ENCODE results near the gene KLF15. TPM values are rescaled to one million over a fixed set of nuclear protein-coding genes. Genes with fewer than 3 reads are reported as not detected.

The KLF15 gene
- total RNA-seq (ENCODE audit: insufficient read depth, low replicate concordance), result 1.7 TPM

DNA sequence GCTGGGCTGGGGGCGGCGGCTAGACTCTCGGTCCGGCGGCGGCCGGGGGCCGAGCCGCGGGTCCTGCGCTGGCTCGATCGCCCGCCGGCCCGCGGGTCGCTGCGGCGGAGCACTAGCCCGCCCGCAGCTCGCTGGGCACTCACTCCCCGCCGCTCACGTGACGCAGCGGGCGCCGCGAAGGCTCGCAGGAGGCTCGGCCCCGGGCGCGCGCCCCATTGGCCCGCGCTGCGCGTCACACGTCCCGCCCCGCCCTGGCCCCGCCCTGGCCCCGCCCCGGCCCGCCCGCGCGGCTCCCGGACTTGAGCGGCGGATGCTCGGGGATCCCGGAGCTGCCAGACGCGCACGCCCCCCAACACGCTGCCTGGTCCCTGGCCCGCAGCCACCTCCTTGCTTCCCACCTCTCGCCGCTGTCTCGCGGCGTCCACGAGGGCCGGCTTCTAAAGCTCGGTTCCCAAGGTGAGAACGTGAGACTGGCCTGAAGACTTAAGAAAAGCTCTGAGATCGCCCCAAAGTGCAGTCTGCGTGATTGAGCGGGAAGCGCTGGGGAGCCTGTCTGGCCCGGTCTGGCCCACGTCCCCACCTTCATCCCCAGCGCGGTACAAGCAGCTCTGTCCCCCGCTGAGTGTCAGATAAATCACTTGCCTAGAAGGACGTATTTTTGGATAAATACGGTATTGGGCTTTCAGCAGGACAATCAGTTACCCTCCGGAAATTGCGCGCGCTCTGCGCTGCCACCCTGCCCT, at the start of gene KLF15:
Gene KLF15, minus strand, starts transcription at position 114 of the 743 bp plus-strand sequence. CDS start 4,486 bp downstream, outside the sequence.
- peak; percentile 79 for DNase-seq (ENCODE audit: low spot score)

DNA sequence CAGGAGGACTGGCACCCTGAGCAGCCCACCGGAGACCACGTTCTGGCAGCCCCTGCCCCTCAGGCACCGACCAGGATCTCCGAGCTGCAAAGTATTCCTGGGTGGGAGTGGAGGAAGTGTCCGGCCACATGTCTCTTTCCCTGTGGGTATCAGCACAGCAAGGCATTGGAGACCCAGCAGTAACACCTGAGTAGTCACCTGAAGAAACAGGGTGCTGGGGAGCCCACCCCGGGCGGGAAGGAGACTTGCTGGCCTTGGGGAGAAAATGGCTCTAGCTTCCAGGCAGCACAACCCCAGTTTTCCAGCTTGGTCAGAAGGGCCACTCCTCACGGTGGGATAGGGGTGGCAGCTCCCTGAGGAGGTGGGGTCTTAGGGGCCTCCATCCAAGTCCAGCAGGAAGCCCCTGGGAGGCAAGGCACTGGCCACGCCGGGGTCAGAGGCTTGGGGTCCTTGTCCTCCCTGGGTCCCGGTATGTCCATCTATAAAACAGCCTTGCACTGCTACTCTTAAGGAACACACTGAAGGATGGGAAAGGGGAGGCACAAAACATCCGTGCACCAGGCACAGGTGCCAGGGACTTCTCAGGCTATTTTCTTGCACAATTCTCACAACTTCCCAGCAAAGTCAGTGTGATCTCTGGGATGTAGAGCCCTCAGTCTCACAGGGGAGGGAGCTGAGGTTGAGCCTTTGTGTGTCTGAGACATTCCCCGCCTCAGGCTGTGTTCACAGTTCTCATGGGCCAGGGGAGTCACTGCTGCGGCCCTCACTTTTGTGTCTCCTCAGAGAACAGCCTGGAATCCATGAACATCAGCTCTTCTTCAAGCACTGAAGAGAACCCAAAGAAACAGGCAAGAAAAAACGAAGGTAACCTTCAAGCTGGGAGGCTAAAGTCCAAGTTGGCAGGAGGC, 49.4 kb upstream of the KLF15 start:
- no peak for DNase-seq (ENCODE audit: low spot score)

DNA sequence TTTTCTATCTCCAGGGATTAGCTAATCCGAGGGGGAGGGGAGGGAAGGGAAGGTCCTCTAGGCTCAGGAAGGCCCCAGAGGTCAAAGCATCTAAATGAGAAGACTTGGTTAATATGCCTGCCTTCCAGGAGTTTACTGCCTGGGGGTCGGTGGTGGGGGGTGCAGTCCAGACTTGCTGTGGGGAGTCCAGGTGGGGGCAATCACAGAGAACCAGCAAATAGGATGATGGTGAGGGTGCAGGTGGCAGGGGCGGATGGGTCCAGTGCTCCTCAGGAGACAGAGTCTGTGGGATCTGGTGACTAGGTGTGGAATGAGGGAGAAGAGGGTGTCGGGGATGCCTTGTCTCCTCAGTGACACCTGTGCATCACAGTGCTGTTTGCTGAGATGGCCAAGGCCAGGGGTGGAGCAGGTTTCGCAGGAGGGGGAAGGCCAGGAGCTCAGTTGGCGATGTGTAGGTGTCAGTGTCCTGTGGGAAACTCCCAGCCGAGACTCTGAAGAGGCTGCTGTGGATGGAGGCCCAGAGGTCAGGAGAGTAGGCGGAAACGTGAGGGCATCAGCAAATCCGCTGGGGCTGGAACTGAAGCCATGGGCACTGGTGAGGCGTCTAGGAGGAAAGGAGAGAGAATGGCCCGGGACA, 45.6 kb upstream of the KLF15 start:
- no peak for DNase-seq (ENCODE audit: low spot score)

DNA sequence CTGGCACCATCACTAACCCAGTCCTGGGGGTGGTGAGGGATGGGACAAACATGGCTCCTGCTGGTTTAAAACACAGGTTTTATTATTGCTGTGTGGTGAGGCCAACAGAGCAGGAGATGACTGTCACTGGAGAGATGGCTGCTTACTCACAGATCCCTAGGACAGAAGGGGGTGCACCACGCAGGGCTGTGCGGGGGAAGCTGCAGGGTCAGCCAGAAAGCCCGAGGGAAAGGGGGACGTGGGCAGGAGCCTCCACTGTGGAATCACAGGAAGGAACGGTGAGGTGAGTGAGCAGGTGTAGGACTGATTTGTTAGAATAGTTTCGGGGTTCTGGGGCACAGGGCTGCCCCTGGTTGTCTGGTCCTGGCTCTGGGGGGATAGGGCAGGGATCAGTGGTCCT, 45.0 kb upstream of the KLF15 start:
- DNase-seq (ENCODE audit: low spot score), result no peak

- no peak for DNase-seq (ENCODE audit: low spot score)
Measured at GRCh38 chr3:126401611-126402160, 44.5 kb upstream of the KLF15 start.

DNA sequence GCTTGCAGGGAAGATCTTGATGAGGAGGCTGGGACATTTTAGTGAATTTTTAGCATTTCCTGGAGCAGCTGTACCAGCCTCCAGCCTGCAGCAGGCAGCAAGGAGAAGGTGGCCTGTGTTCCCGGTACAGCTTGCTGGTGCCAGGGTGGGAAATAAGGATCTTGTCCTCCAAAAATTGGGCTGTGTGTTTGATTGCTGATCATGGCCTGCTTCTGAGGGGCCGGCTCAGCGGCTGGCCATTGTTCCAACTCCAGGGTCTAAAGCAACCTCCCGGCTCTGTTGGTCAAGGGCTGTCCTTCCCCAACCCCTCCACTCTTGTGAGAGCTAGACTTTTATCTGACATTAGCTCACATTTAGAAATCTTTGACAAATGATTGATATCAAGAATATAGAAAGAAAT, 42.5 kb upstream of the KLF15 start:
- no peak for DNase-seq (ENCODE audit: low spot score)

- DNase-seq (ENCODE audit: low spot score), result no peak
Measured at GRCh38 chr3:126399351-126399735, 42.1 kb upstream of the KLF15 start.

- DNase-seq (ENCODE audit: low spot score), result no peak
Measured at GRCh38 chr3:126398423-126399350, 41.5 kb upstream of the KLF15 start.

GRCh38 chr3:126397610-126398422, 40.6 kb upstream of the KLF15 start:
- no peak for DNase-seq (ENCODE audit: low spot score)

DNA sequence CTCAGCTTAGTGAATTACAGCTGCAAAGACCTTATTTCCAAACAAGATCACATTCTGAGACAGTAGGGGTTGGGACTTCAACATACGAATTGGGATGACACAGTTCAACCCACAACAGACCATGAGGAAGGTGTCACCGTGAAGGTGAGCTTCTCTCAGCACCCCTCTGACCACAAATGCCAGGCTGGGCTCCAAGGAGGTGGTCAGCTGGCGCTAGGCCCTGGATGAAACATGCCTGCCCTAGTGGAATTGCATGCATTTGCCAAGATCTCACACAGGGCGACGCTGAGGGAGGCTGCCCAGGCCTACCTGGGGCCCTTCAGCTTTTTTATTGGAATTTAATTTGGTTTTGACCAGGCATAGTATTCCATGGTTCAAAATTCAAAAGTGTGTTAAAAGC, 39.3 kb upstream of the KLF15 start:
- DNase-seq (ENCODE audit: low spot score), result no peak

DNA sequence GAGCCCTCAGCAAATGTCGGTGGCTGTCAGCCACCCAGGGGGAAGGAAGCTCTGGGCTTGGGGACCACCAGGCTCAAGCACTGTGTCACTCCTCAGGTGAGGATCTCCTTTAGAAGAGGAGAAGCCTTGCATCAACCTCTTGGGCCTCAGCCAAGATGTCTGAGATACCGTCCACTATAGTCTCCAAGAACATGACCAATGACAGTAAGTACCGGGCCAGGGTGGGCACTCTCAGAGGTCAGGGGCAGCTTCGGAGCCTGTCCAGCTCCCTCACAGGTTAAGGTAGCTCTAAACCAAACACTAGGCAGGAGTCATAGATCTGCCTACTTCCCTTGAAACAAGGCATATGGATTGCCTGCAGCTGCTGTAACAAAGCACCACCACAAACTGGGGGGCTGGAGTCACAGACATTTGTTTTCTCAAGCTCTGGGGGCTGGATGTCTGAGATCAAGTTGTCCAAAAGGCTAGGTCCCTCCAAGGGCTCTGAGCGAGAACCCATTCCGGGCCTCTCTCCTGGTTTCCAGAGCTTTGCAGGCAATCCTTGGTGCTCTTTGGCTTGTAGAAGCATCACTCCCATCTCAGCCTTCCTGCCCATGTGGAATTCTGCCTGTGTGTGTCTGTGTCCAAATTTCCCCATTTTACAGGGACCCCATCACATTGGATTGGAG, 38.8 kb upstream of the KLF15 start:
- DNase-seq (ENCODE audit: low spot score), result no peak

DNA sequence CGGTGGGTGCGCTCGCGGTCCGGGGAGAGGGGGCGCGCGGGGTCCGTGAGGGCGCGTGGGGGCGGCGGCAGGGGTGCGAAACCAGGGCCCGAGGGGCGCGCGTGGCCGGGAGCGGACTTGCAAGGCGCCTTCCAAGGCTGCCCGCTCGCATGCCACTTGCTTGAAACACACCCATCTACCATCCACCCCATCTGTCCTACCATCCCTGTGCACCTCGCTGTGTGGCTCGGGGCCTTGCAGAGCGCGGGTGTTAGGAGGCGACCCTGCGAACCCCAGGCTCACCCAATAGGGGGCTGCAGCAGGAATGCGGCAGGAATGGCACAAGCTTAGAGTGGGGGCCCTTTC, 37.7 kb upstream of the KLF15 start:
- DNase-seq (ENCODE audit: low spot score), result no peak

DNA sequence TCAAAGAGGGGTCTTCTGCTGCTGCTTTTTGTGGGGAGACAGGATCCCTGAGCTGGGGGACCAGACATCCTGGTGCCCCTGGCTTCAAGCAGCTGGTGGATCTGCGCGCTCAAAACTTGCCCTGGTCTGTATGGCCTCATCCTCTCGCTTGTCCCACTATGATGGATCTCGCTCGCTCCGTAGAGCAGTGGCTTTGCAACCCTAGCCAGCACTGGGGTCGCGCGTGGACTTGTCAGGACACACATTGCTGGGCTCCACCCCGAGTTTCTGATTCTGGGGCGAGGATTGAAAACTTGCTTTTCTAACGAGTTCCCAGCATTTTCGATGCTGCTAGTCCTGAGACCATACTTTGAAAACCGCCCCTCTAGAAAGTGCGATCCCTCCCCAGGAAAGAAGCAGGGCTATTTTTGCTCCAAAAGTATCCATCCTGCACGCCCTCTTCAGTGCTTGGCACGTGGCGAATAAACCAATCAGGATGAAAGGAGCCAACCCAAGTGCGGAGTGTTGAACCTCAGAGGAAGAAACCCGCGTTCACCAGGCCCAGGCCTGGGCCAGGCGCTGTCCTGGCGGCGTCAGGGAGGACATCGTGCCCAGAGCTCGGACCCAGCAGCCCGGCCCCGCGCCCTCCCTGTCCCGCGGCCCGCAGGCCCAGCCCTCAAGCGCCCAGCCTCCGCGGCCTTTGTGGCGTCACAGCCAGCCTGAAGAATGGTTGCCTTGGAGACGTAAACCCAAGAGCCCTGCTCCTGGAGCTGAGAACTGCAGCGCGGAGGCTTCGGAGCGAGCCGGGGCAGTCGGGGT, 37.2 kb upstream of the KLF15 start, which contains the start of gene CFAP100:
Gene CFAP100, plus strand, starts transcription at position 731 of the 798 bp plus-strand sequence. CDS start 1,092 bp downstream, outside the sequence.
- peak; percentile 75 for DNase-seq (ENCODE audit: low spot score)

- DNase-seq (ENCODE audit: low spot score), result no peak
Measured at GRCh38 chr3:126393563-126393962, 36.4 kb upstream of the KLF15 start.

GRCh38 chr3:126392246-126392645, 35.0 kb upstream of the KLF15 start:
- DNase-seq (ENCODE audit: low spot score), result no peak

GRCh38 chr3:126391631-126392030, 34.4 kb upstream of the KLF15 start:
- no peak for DNase-seq (ENCODE audit: low spot score)

DNA sequence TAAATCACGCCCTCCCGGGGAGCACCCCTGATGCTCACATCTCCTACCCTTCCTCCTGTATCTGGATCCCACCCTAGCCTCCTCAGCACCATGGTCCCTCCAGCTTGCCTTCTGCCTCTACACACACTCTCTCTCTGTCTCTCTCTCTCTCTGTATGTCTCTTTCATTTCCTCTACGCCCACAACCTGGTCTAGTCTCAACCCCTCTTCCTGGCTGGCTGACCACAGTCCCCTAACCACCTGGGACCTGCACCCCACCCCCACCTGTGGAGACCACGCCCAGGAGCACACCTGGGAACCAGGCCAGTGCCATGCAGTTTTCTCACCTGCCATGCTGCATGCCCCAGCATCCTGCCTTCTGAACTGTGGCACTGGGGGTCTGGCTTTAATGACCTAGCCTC, 33.5 kb upstream of the KLF15 start:
- no peak for DNase-seq (ENCODE audit: low spot score)

GRCh38 chr3:126390201-126390600, 33.0 kb upstream of the KLF15 start:
- DNase-seq (ENCODE audit: low spot score), result no peak

DNA sequence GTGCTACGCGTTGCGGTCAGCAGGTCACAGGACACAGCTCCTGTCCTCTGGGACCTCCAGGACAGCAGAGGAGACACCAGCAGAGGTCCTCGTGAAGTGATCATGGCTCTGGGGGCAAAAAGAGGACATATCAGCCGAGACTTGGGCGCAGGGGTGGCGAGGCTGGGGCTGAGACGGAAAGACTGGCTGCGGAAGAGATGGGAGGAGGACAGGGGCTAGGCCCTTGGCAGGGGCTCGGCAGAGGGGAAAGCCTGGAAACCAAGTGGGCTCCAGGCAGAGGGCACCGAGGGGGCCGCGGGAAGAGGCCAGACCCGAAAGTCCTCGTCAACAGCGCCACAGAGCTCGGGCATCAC, 32.6 kb upstream of the KLF15 start:
- no peak for DNase-seq (ENCODE audit: low spot score)
